ENCODE data around the gene RPS27. TPM values are rescaled to one million over a fixed set of nuclear protein-coding genes. Genes with fewer than 3 reads are reported as not detected.

Gene RPS27
- total and polyA plus RNA-seq, 2 of the 13 experiments (the other 11 are each of a cell fraction or from before 2014, with no cell fraction given): 3,737 to 9,964 TPM

GRCh38 chr1:153942766-153943549, 47.6 kb upstream of the RPS27 start (continued):
- TF ChIP-seq, protein P1, sequence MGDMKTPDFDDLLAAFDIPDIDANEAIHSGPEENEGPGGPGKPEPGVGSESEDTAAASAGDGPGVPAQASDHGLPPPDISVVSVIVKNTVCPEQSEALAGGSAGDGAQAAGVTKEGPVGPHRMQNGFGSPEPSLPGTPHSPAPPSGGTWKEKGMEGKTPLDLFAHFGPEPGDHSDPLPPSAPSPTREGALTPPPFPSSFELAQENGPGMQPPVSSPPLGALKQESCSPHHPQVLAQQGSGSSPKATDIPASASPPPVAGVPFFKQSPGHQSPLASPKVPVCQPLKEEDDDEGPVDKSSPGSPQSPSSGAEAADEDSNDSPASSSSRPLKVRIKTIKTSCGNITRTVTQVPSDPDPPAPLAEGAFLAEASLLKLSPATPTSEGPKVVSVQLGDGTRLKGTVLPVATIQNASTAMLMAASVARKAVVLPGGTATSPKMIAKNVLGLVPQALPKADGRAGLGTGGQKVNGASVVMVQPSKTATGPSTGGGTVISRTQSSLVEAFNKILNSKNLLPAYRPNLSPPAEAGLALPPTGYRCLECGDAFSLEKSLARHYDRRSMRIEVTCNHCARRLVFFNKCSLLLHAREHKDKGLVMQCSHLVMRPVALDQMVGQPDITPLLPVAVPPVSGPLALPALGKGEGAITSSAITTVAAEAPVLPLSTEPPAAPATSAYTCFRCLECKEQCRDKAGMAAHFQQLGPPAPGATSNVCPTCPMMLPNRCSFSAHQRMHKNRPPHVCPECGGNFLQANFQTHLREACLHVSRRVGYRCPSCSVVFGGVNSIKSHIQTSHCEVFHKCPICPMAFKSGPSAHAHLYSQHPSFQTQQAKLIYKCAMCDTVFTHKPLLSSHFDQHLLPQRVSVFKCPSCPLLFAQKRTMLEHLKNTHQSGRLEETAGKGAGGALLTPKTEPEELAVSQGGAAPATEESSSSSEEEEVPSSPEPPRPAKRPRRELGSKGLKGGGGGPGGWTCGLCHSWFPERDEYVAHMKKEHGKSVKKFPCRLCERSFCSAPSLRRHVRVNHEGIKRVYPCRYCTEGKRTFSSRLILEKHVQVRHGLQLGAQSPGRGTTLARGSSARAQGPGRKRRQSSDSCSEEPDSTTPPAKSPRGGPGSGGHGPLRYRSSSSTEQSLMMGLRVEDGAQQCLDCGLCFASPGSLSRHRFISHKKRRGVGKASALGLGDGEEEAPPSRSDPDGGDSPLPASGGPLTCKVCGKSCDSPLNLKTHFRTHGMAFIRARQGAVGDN (CRISPR knock-in tag; IDR thresholded peaks at IDR 0.05): peak; percentile 32; the same call in 1 of the 2 replicates
- no peak for TF ChIP-seq IKZF1 (IDR thresholded peaks at IDR 0.05)
- no peak for TF ChIP-seq ATF1 (CRISPR knock-in tag; IDR thresholded peaks at IDR 0.05)
- TF ChIP-seq, protein P2, sequence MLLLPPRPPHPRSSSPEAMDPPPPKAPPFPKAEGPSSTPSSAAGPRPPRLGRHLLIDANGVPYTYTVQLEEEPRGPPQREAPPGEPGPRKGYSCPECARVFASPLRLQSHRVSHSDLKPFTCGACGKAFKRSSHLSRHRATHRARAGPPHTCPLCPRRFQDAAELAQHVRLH (CRISPR knock-in tag; IDR thresholded peaks at IDR 0.05; ENCODE audit: borderline replicate concordance, low read depth): no peak
- TF ChIP-seq PPARG (CRISPR knock-in tag; conservative IDR thresholded peaks at IDR 0.05): 0 out of 2 replicates have a peak, but pooled peaks have one; percentile 21
- TF ChIP-seq BORCS8-MEF2B (CRISPR knock-in tag; IDR thresholded peaks at IDR 0.05): no peak
- TF ChIP-seq HNRNPL (IDR thresholded peaks at IDR 0.05; ENCODE audit: low read depth, low read length): 0 out of 2 replicates have a peak, but pooled peaks have one; percentile 43
- TF ChIP-seq, protein P3, sequence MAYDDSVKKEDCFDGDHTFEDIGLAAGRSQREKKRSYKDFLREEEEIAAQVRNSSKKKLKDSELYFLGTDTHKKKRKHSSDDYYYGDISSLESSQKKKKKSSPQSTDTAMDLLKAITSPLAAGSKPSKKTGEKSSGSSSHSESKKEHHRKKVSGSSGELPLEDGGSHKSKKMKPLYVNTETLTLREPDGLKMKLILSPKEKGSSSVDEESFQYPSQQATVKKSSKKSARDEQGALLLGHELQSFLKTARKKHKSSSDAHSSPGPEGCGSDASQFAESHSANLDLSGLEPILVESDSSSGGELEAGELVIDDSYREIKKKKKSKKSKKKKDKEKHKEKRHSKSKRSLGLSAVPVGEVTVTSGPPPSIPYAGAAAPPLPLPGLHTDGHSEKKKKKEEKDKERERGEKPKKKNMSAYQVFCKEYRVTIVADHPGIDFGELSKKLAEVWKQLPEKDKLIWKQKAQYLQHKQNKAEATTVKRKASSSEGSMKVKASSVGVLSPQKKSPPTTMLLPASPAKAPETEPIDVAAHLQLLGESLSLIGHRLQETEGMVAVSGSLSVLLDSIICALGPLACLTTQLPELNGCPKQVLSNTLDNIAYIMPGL (CRISPR knock-in tag; IDR thresholded peaks at IDR 0.05; ENCODE audit: borderline replicate concordance in 1 of 2, low read depth in 1 of 2): no peak
- no peak for TF ChIP-seq MAFG (CRISPR knock-in tag; IDR thresholded peaks at IDR 0.05)
- peak; percentile 31 for TF ChIP-seq HNF4A (CRISPR knock-in tag; IDR thresholded peaks at IDR 0.05)
- TF ChIP-seq ZNF292 (CRISPR knock-in tag; IDR thresholded peaks at IDR 0.05; ENCODE audit: borderline replicate concordance, low read depth): no peak
